IPS-20b (cell line): ENCODE measurements around the gene MED13L.

ENCODE experiments used
- H3K27ac ChIP-seq: one replicate; pipeline ENCODE4 v1.5.1; 2013; ENCODE audit warnings: low read length
- H3K27me3 ChIP-seq: 2 replicates; pipeline ENCODE4 v1.6.1; 2013; ENCODE audit warnings: mild to moderate bottlenecking, low read length, inconsistent platforms; ENCODE audit not compliant: insufficient read depth
- H3K36me3 ChIP-seq: 2 replicates; pipeline ENCODE4 v1.6.1; 2013; ENCODE audit warnings: low read depth, mild to moderate bottlenecking, inconsistent platforms, low read length, moderate library complexity; ENCODE audit not compliant: insufficient read depth
- H3K4me1 ChIP-seq: 2 replicates; pipeline ENCODE4 v1.6.1; 2013; ENCODE audit warnings: mild to moderate bottlenecking, control low read depth, inconsistent platforms, low read length, moderate library complexity; ENCODE audit not compliant: insufficient read depth
- H3K4me3 ChIP-seq: 2 replicates; pipeline ENCODE4 v1.5.1; 2013; ENCODE audit warnings: mild to moderate bottlenecking, low read length, inconsistent platforms
- H3K9ac ChIP-seq: 2 replicates; pipeline ENCODE4 v1.6.1; 2013; ENCODE audit warnings: low read depth, mild to moderate bottlenecking, inconsistent platforms, low read length, moderate library complexity
- H3K9me3 ChIP-seq: 2 replicates; pipeline ENCODE4 v1.6.1; 2013; ENCODE audit warnings: mild to moderate bottlenecking, low read depth, low read length, inconsistent platforms; ENCODE audit not compliant: insufficient read depth

The MED13L gene

GRCh38 chr12:115945491-115945885, 332.0 kb downstream of the MED13L start:
- Histone ChIP-seq H3K4me3 (no peak overlapping the region), H3K9ac (no peak overlapping the region), H3K27me3 (no peaks in the 10 kb centered on the region), H3K9me3 (no peaks in the 10 kb centered on the region), H3K36me3 (no peaks in the 10 kb centered on the region), H3K27ac (no peak overlapping the region), H3K4me1 (no peaks in the 10 kb centered on the region)

DNA sequence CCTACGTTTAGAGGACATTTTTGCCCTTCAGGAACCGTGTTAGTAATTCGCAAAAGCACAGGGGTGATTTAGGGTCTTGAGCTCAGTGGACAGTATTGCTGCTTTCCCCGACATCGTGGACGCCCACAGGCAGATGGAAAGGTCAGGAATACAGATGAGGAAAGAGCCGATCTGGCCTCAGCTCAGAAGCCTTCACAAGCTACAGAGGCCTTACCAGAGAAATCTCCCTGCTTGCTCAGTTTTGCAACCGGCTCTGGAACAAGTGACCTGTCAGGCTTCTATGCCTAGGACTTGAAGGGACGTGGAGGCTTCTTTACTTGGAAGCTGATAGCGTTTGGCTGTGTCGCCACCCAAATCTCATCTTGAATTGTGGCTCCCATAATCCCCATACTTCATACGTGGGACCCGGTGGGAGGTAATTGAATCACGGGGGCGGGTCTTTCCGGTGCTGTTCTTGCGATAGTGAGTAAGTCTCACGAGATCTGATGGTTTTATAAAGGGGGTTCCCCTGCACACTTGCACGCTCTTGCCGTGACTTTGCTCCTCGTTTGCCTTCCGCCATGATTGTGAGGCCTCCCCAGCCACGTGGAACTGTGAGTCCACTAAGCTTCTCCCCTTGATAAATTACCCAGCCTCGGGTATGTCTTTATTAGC, 332.5 kb downstream of the MED13L start:
- Histone ChIP-seq H3K36me3 (no peaks in the 10 kb centered on the region), H3K27ac (no peak overlapping the region), H3K9me3 (no peaks in the 10 kb centered on the region), H3K4me3 (no peak overlapping the region), H3K27me3 (no peaks in the 10 kb centered on the region), H3K4me1 (no peaks in the 10 kb centered on the region), H3K9ac (no peak overlapping the region)

- no peak overlapping the region for H3K4me3 ChIP-seq
- H3K27me3 ChIP-seq, result no peaks in the 10 kb centered on the region
- no peaks in the 10 kb centered on the region; the same call in 1 of the 2 replicates for H3K9me3 ChIP-seq
- no peak overlapping the region for H3K9ac ChIP-seq
- no peak overlapping the region for H3K27ac ChIP-seq
- no peaks in the 10 kb centered on the region for H3K36me3 ChIP-seq
- no peaks in the 10 kb centered on the region for H3K4me1 ChIP-seq
Observed at GRCh38 chr12:115944392-115944742, 333.1 kb downstream of the MED13L start.

- Histone ChIP-seq H3K27me3 (no peaks in the 10 kb centered on the region), H3K4me1 (no peaks in the 10 kb centered on the region), H3K36me3 (no peaks in the 10 kb centered on the region), H3K27ac (no peak overlapping the region), H3K9ac (no peak overlapping the region), H3K4me3 (no peak overlapping the region), H3K9me3 (peaks cover 5% of the 10 kb centered on the region)
Observed at GRCh38 chr12:115943630-115944391, 333.7 kb downstream of the MED13L start.

- Histone ChIP-seq H3K9ac (no peak overlapping the region), H3K27me3 (no peaks in the 10 kb centered on the region), H3K36me3 (no peaks in the 10 kb centered on the region), H3K4me1 (no peaks in the 10 kb centered on the region), H3K27ac (no peak overlapping the region), H3K9me3 (peaks cover 10% of the 10 kb centered on the region), H3K4me3 (no peak overlapping the region)
Observed at GRCh38 chr12:115943310-115943629, 334.2 kb downstream of the MED13L start.

- no peaks in the 10 kb centered on the region for H3K36me3 ChIP-seq
- H3K9ac ChIP-seq, result no peak overlapping the region
- H3K4me1 ChIP-seq, result no peaks in the 10 kb centered on the region
- H3K27me3 ChIP-seq, result no peaks in the 10 kb centered on the region
- peaks cover 11% of the 10 kb centered on the region for H3K9me3 ChIP-seq
- no peak overlapping the region for H3K4me3 ChIP-seq
- no peak overlapping the region for H3K27ac ChIP-seq
Observed at GRCh38 chr12:115942346-115942745, 335.1 kb downstream of the MED13L start.

GRCh38 chr12:115941362-115941761, 336.1 kb downstream of the MED13L start:
- H3K4me1 ChIP-seq, result no peaks in the 10 kb centered on the region
- no peak overlapping the region for H3K27ac ChIP-seq
- H3K36me3 ChIP-seq, result no peaks in the 10 kb centered on the region
- H3K9ac ChIP-seq, result no peak overlapping the region
- no peaks in the 10 kb centered on the region for H3K27me3 ChIP-seq
- peaks cover 11% of the 10 kb centered on the region for H3K9me3 ChIP-seq
- no peak overlapping the region for H3K4me3 ChIP-seq

GRCh38 chr12:115938794-115939377, 338.6 kb downstream of the MED13L start:
- Histone ChIP-seq H3K4me3 (no peak overlapping the region), H3K9ac (no peak overlapping the region), H3K36me3 (no peaks in the 10 kb centered on the region), H3K27ac (no peak overlapping the region), H3K27me3 (no peaks in the 10 kb centered on the region), H3K4me1 (no peaks in the 10 kb centered on the region), H3K9me3 (peaks cover 11% of the 10 kb centered on the region)

DNA sequence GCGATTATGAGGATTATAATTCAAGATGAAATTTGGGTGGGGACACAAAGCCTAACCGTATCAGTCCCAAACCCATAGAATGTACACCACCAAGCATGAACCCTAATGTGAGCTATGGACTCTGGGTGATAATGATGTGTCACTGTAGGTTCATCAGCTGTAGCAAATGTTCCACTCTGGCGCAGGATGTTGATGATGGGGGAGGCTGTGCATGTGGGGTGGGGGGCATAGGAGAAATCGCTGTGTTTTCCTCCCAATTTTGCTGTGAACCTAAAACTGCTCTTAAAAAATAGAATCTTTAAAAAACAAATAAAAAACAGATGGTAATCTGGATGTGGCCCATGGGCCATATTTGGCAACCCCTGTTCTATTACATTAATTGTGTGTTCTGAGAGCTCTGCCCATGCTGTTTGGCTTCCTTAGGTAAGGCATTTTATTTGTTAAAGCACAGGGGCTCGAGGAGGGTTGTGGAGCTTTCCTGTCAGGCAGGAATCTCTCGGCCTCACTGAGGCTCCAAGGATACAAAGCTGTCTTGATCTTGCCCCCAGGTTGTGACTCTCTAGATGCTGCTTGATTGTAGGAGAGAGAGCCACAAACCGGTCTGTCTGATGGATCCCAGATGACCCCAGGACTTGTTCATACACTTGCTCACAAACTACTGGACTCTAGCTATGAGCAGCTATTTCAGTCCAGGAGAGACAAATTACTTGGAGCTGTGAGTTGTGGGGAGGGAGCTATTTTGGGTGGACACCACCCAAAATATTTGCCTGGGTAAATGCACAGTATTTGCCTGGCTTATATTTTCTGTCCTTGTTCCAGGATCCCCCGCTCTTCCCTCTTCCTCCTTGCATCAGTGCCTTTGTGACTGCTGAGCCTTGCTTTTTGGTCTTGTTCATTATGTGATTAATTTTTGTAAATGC, 340.2 kb downstream of the MED13L start:
- H3K27me3 ChIP-seq, result no peaks in the 10 kb centered on the region
- peaks cover 11% of the 10 kb centered on the region for H3K9me3 ChIP-seq
- H3K9ac ChIP-seq, result no peak overlapping the region
- H3K4me1 ChIP-seq, result no peaks in the 10 kb centered on the region
- H3K36me3 ChIP-seq, result no peaks in the 10 kb centered on the region
- H3K4me3 ChIP-seq, result no peak overlapping the region
- no peak overlapping the region for H3K27ac ChIP-seq

DNA sequence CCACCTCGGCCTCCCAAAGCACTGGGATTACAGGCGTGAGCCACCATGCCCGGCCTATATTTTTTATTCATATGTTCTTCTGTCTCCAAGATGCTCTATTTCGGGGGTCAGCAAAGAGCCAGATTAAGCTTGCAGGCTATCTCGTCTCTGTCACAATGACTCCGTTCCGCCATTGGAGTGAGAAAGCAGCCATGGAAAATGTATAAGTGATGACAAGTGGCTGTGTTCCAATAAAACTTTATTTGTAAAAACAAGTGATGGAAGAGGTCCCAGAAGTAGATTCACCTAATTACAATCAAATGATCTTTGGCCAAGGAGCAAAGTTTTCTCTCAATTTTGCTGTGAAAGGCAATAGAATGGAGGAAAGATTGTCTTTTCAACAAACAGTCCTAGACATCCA, 342.6 kb downstream of the MED13L start:
- H3K4me1 ChIP-seq, result no peaks in the 10 kb centered on the region
- no peaks in the 10 kb centered on the region; the same call in 1 of the 2 replicates for H3K27me3 ChIP-seq
- no peak overlapping the region for H3K27ac ChIP-seq
- no peak overlapping the region for H3K4me3 ChIP-seq
- no peak overlapping the region for H3K9ac ChIP-seq
- H3K36me3 ChIP-seq, result no peaks in the 10 kb centered on the region
- H3K9me3 ChIP-seq, result peaks cover 11% of the 10 kb centered on the region

DNA sequence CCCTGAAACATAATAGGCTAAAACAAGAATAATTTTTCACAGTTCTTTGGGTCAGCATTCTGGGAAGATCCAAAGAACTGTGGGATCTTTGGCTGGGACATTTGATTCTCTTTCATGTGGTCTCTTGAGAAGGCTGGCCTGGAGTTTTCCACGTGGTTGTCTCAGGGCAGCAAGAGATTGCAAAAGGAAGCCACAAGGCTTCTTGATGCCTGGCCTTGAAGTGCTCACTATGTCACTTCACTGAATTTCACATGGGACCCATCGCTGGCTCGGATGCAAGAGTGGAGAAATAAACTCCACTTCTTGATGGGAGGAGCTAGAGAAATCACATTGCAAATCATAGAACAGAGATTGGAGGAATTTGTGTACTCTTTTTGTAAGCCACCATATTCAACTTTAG, 343.4 kb downstream of the MED13L start:
- no peak overlapping the region for H3K27ac ChIP-seq
- H3K9ac ChIP-seq, result no peak overlapping the region
- no peak overlapping the region for H3K4me3 ChIP-seq
- H3K9me3 ChIP-seq, result peaks cover 8% of the 10 kb centered on the region; the same call in 1 of the 2 replicates
- H3K4me1 ChIP-seq, result no peaks in the 10 kb centered on the region
- no peaks in the 10 kb centered on the region; the same call in 1 of the 2 replicates for H3K27me3 ChIP-seq
- H3K36me3 ChIP-seq, result no peaks in the 10 kb centered on the region
